ENCODE results near the gene MATN1.

The MATN1 gene

GRCh38 chr1:30744060-30744756 lies 20.8 kb upstream of the MATN1 start:
- peak; percentile 45 for DNase-seq

- peak; percentile 80 for DNase-seq
These were observed 20.2 kb upstream of the MATN1 start for GRCh38 chr1:30743584-30744059.

- DNase-seq: no peak
These were observed 19.7 kb upstream of the MATN1 start for GRCh38 chr1:30742963-30743559.

GRCh38 chr1:30742300-30742962 lies 19.0 kb upstream of the MATN1 start:
- DNase-seq: no peak

- DNase-seq: no peak
These were observed 18.0 kb upstream of the MATN1 start for GRCh38 chr1:30741239-30741894.

- no peak for DNase-seq
These were observed 17.2 kb upstream of the MATN1 start for GRCh38 chr1:30740251-30741238.

GRCh38 chr1:30739601-30740000 lies 16.2 kb upstream of the MATN1 start:
- no peak for DNase-seq

GRCh38 chr1:30738715-30739559 lies 15.6 kb upstream of the MATN1 start:
- no peak for DNase-seq

GRCh38 chr1:30738040-30738714 lies 14.8 kb upstream of the MATN1 start:
- no peak for DNase-seq

GRCh38 chr1:30737357-30738039 lies 14.1 kb upstream of the MATN1 start:
- DNase-seq: no peak

- no peak for DNase-seq
These were observed 12.5 kb upstream of the MATN1 start for GRCh38 chr1:30735668-30736498.

- DNase-seq: no peak
These were observed 11.7 kb upstream of the MATN1 start for GRCh38 chr1:30735124-30735523.

GRCh38 chr1:30734580-30734979 lies 11.2 kb upstream of the MATN1 start:
- no peak for DNase-seq

- DNase-seq: no peak
These were observed 10.7 kb upstream of the MATN1 start for GRCh38 chr1:30734106-30734505.

GRCh38 chr1:30733493-30733892 lies 10.1 kb upstream of the MATN1 start:
- no peak for DNase-seq

- no peak for DNase-seq
These were observed 9.1 kb upstream of the MATN1 start for GRCh38 chr1:30732277-30732996.

- no peak for DNase-seq
These were observed 8.5 kb upstream of the MATN1 start for GRCh38 chr1:30731806-30732276.

- no peak for DNase-seq
These were observed 7.9 kb upstream of the MATN1 start for GRCh38 chr1:30731109-30731805.

All from CD4-positive, alpha-beta T cell treated with Interleukin-17A for 4 hours (primary cell).